HepG2 (cell line): ENCODE results near the gene SPNS1. TPM values are rescaled to one million over a fixed set of nuclear protein-coding genes. Genes with fewer than 3 reads are reported as not detected.

Experiments used
- AGO1 ChIP-seq: fragments of 200-400 bp; formaldehyde crosslinking; IDR thresholded peaks from 2 replicates; pipeline ENCODE4 v1.6.1; 2017; ENCODE audit warnings: mild to moderate bottlenecking, low read depth, low read length, moderate library complexity; ENCODE audit not compliant: poor library complexity, severe bottlenecking
- AKAP8 ChIP-seq: sonication (generic); formaldehyde crosslinking; IDR thresholded peaks from 2 replicates; pipeline ENCODE4 v1.5.1; 2020; ENCODE audit warnings: mild to moderate bottlenecking, missing genetic modification reagents
- FOXJ3 ChIP-seq: sonication (generic); formaldehyde crosslinking; IDR thresholded peaks from 2 replicates; pipeline ENCODE4 v1.4.0; 2020; ENCODE audit warnings: missing genetic modification reagents, mild to moderate bottlenecking, borderline replicate concordance
- FOXP4 ChIP-seq: sonication (generic); formaldehyde crosslinking; IDR thresholded peaks from 2 replicates; pipeline ENCODE4 v1.4.0; 2020; ENCODE audit warnings: missing genetic modification reagents
- HNF4A ChIP-seq: sonication (generic); formaldehyde crosslinking; IDR thresholded peaks from 2 replicates; pipeline ENCODE4 v1.4.0; 2020; ENCODE audit warnings: missing genetic modification reagents
- MED1 ChIP-seq: sonication (generic); formaldehyde crosslinking; IDR thresholded peaks from 2 replicates; pipeline ENCODE4 v1.4.0; 2020; ENCODE audit warnings: missing genetic modification reagents
- MED8 ChIP-seq: sonication (generic); formaldehyde crosslinking; IDR thresholded peaks from 2 replicates; pipeline ENCODE4 v1.8.1; 2023; ENCODE audit warnings: mild to moderate bottlenecking, missing genetic modification reagents; ENCODE audit not compliant: insufficient replicate concordance
- MYC ChIP-seq: sonication (generic); formaldehyde crosslinking; IDR thresholded peaks from 2 replicates; pipeline ENCODE4 v1.9.0; 2021; ENCODE audit warnings: missing genetic modification reagents, borderline replicate concordance
- NCOA1 ChIP-seq: sonication (generic); formaldehyde crosslinking; IDR thresholded peaks from 2 replicates; pipeline ENCODE4 v1.9.0; 2021; ENCODE audit warnings: missing genetic modification reagents
- NFKBIZ ChIP-seq: IDR thresholded peaks from 2 replicates; pipeline ENCODE4 v1.6.1; 2018; ENCODE audit warnings: missing genetic modification reagents, missing compliant biosample characterization
- SMAD1 ChIP-seq: sonication (generic); formaldehyde crosslinking; IDR thresholded peaks from 2 replicates; pipeline ENCODE4 v1.4.0; 2020; ENCODE audit warnings: missing genetic modification reagents, low read depth, mild to moderate bottlenecking, borderline replicate concordance
- ZBTB3 ChIP-seq: sonication (generic); formaldehyde crosslinking; IDR thresholded peaks from 2 replicates; pipeline ENCODE4 v1.4.0; 2020; ENCODE audit warnings: low read depth, mild to moderate bottlenecking, moderate library complexity, missing genetic modification reagents, borderline replicate concordance
- ZFP41 ChIP-seq: sonication (generic); formaldehyde crosslinking; IDR thresholded peaks from 2 replicates; pipeline ENCODE4 v1.4.0; 2020; ENCODE audit warnings: mild to moderate bottlenecking, missing genetic modification reagents, borderline replicate concordance
- ZNF260 ChIP-seq: sonication (generic); formaldehyde crosslinking; IDR thresholded peaks from 2 replicates; pipeline ENCODE4 v1.4.0; 2020; ENCODE audit warnings: missing genetic modification reagents, low read depth, mild to moderate bottlenecking, borderline replicate concordance
- ZNF383 ChIP-seq: sonication (generic); formaldehyde crosslinking; IDR thresholded peaks from 2 replicates; pipeline ENCODE4 v1.4.0; 2020; ENCODE audit warnings: missing genetic modification reagents, mild to moderate bottlenecking, borderline replicate concordance
- polyA plus RNA-seq, 8 experiments: library from polyadenylated mRNA; depleted of rRNA in 3 of 8; stranded (reverse) in 7 of 8; unstranded in 1 of 8; fragments of >200 nt; fragmentation: Illumina TruSeq in 4 of 8; extraction: Trizol in 4 of 8; gene quantifications; 2 replicates each; pipeline versions ENCODE4 v1.2.1 to v1.2.3, GENCODE V29; 2011 to 2016; ENCODE audit warnings: low read depth in 4 of 8, missing spikeins in 1 of 8, mixed read lengths in 1 of 8; ENCODE audit not compliant: insufficient read depth in 1 of 8
- total RNA-seq, 5 experiments: library from RNA; depleted of rRNA; stranded (reverse); fragments of >200 nt; fragmentation: Illumina TruSeq; extraction: Trizol; gene quantifications; 2 replicates each; pipeline ENCODE4 v1.2.3, GENCODE V29; 2016; ENCODE audit warnings: low read depth in 1 of 5
- TF ChIP-seq, protein P1 (sequence below): sonication (generic); formaldehyde crosslinking; IDR thresholded peaks from 2 replicates; pipeline ENCODE4 v1.8.1; 2023; ENCODE audit warnings: mild to moderate bottlenecking, inconsistent platforms, moderate library complexity, missing genetic modification reagents, borderline replicate concordance
- TF ChIP-seq, protein P2 (sequence below): sonication (generic); formaldehyde crosslinking; IDR thresholded peaks from 2 replicates; pipeline ENCODE4 v1.4.0; 2020; ENCODE audit warnings: missing genetic modification reagents, borderline replicate concordance
- TF ChIP-seq, protein P3 (sequence below): IDR thresholded peaks from 2 replicates; pipeline ENCODE4 v1.6.1; 2012; ENCODE audit warnings: low read length, improper control_type of control experiment

SPNS1 gene
- total and polyA plus RNA-seq, 2 of the 13 experiments (the other 11 are each of a cell fraction or from before 2014, with no cell fraction given): 25.6 to 38.8 TPM

- TF ChIP-seq, protein P1, sequence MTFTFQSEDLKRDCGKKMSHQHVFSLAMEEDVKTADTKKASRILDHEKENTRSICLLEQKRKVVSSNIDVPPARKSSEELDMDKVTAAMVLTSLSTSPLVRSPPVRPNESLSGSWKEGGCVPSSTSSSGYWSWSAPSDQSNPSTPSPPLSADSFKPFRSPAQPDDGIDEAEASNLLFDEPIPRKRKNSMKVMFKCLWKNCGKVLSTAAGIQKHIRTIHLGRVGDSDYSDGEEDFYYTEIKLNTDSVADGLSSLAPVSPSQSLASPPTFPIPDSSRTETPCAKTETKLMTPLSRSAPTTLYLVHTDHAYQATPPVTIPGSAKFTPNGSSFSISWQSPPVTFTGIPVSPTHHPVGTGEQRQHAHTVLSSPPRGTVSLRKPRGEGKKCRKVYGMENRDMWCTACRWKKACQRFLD (CRISPR knock-in tag): peak; percentile 74; the same call in 1 of the 2 replicates
- TF ChIP-seq SMAD1 (CRISPR knock-in tag) (peak; percentile 42; the same call in 1 of the 2 replicates), FOXP4 (peak; percentile 49; the same call in 1 of the 2 replicates), MED1 (CRISPR knock-in tag) (no peak), MYC (CRISPR knock-in tag) (no peak; the same call in 1 of the 2 replicates), AGO1 (no peak), FOXJ3 (CRISPR knock-in tag) (no peak), NFKBIZ (CRISPR knock-in tag) (no peak), AKAP8 (peak; percentile 48), ZFP41 (CRISPR knock-in tag) (peak; percentile 76; the same call in 1 of the 2 replicates), MED8 (CRISPR knock-in tag) (no peak), HNF4A (CRISPR knock-in tag) (peak; percentile 16; the same call in 1 of the 2 replicates), ZNF260 (CRISPR knock-in tag) (no peak), NCOA1 (CRISPR knock-in tag) (no peak), ZNF383 (CRISPR knock-in tag) (no peak), ZBTB3 (CRISPR knock-in tag) (no peak)
- TF ChIP-seq, protein P2, sequence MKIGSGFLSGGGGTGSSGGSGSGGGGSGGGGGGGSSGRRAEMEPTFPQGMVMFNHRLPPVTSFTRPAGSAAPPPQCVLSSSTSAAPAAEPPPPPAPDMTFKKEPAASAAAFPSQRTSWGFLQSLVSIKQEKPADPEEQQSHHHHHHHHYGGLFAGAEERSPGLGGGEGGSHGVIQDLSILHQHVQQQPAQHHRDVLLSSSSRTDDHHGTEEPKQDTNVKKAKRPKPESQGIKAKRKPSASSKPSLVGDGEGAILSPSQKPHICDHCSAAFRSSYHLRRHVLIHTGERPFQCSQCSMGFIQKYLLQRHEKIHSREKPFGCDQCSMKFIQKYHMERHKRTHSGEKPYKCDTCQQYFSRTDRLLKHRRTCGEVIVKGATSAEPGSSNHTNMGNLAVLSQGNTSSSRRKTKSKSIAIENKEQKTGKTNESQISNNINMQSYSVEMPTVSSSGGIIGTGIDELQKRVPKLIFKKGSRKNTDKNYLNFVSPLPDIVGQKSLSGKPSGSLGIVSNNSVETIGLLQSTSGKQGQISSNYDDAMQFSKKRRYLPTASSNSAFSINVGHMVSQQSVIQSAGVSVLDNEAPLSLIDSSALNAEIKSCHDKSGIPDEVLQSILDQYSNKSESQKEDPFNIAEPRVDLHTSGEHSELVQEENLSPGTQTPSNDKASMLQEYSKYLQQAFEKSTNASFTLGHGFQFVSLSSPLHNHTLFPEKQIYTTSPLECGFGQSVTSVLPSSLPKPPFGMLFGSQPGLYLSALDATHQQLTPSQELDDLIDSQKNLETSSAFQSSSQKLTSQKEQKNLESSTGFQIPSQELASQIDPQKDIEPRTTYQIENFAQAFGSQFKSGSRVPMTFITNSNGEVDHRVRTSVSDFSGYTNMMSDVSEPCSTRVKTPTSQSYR (CRISPR knock-in tag): peak; percentile 50
- TF ChIP-seq, protein P3, sequence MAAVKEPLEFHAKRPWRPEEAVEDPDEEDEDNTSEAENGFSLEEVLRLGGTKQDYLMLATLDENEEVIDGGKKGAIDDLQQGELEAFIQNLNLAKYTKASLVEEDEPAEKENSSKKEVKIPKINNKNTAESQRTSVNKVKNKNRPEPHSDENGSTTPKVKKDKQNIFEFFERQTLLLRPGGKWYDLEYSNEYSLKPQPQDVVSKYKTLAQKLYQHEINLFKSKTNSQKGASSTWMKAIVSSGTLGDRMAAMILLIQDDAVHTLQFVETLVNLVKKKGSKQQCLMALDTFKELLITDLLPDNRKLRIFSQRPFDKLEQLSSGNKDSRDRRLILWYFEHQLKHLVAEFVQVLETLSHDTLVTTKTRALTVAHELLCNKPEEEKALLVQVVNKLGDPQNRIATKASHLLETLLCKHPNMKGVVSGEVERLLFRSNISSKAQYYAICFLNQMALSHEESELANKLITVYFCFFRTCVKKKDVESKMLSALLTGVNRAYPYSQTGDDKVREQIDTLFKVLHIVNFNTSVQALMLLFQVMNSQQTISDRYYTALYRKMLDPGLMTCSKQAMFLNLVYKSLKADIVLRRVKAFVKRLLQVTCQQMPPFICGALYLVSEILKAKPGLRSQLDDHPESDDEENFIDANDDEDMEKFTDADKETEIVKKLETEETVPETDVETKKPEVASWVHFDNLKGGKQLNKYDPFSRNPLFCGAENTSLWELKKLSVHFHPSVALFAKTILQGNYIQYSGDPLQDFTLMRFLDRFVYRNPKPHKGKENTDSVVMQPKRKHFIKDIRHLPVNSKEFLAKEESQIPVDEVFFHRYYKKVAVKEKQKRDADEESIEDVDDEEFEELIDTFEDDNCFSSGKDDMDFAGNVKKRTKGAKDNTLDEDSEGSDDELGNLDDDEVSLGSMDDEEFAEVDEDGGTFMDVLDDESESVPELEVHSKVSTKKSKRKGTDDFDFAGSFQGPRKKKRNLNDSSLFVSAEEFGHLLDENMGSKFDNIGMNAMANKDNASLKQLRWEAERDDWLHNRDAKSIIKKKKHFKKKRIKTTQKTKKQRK: no peak
Measured at GRCh38 chr16:28925386-28926228, 49.0 kb upstream of the SPNS1 start (continued).
